Stimulated activated CD4-positive, alpha-beta T cell treated with anti-CD3 and anti-CD28 coated beads, TNF-alpha, amount 100 ng/mL, for 4 hours (primary cell): ENCODE measurements around the gene QKI.

ENCODE experiments used
- DNase-seq, 3 experiments: peaks; one replicate each; pipeline ENCODE4 v3.0.0-alpha.2; 2020; ENCODE audit warnings: low read depth in 3 of 3

QKI gene

DNA sequence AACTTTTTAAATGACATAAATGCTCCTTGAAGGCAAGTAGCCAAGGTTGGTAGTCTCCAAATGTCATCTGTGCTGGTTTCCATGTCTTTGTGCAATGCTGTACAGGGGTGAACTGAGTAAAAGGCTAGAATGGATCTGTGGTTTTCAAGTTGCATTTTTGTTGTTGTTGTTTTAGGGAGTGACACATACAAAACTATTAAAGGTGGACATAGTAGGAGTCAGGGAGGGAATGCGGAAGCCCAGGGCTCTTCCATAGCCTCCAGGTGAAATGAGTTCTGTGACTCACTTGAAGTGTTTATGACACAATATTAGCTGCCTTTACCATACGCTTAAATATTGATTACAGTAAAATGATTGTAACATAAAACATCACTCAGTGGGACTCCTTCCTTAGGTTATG, 22.5 kb upstream of the QKI start:
- no peak for DNase-seq

- DNase-seq, result no peak
Measured at GRCh38 chr6:163392533-163392932, 22.0 kb upstream of the QKI start.

GRCh38 chr6:163393923-163394322, 20.6 kb upstream of the QKI start:
- no peak for DNase-seq

DNA sequence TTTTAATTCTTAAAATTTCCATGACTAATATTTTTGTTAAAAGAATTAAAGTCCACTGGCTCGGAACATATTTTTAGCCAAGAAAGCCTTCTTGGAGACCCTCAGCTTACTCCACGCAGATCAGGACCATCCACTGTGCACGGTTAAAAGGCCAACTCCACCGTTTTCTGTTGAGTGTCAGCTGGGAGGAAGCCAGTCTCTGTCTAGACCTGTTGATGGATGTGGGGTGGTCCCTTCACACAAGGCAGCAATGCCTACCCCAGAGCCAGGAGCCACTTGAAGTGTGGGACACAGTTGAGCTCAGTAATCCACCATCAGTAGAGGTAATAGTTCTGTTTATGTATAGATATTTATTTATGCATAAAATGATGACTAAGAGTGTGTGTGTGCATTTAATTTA, 19.9 kb upstream of the QKI start:
- no peak for DNase-seq

DNA sequence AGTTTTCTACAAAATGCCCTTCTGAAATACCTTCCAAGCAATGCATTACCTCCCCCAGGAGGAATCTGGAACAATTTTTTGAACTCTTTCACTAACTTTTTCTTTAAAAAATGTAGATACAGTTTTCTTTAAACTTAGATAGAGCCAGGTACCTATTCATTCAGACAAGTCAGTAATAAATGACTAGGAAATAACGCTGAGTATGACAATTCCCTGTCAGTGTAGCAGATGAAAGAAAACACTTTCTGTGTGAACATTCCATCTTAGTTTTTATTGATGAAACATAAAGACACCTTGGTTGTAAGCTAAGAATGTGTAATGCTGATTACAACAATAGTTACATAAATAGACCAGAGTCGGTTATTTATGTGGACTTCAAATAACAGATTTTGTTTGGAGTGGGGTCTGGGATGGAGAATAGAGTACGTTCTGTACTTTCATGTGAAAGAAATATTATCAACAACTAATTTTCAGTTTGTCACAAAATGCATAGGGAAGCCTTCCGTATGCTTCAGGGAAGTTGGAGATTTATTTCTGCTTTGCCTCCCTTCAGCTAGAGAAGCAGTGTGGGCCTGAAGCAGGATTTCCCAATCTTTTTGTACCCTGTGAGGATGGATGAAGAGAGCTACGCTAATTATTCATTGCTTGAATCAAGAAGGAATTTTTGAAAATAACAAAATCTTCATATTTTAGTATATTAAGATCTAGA, 19.2 kb upstream of the QKI start:
- no peak for DNase-seq

DNA sequence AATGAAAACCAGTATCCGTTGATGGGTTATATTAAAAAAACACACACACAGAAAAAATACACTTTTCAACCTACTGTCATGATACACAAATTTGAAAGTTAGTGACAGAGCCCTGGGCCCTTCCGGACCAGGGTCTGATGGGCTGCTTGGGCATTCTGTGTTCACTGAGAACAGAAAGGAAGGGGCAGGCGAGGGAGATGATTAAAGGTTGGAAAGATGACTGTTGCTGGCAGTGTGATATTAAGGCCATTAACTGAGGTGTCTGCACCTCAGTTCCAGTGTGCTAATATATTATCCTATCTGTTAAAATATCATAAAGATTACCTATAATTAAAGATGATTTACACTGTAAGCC, 18.7 kb upstream of the QKI start:
- DNase-seq, result no peak

- DNase-seq, result no peak
Measured at GRCh38 chr6:163397326-163397725, 17.2 kb upstream of the QKI start.

- DNase-seq, result no peak
Measured at GRCh38 chr6:163398115-163398514, 16.4 kb upstream of the QKI start.

DNA sequence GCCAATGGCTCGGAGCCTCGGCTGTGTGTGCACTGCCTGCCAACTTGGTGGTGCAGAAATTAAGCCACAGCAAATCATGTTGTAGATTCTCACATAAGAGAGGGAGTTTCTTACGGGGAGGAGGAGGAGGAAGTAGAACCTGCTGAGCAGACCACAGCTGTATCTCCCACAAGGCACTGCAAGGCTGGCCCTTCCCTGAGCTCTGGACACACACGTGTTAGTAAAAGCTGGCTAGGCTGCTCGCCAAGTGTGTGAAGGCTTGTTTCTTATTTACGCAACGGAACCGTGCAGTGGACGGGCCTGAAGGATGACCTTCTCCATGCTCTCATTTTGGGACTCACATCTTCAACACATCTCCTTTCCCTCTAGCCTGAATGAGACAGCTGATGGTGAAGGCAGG, 15.7 kb upstream of the QKI start:
- no peak for DNase-seq

DNA sequence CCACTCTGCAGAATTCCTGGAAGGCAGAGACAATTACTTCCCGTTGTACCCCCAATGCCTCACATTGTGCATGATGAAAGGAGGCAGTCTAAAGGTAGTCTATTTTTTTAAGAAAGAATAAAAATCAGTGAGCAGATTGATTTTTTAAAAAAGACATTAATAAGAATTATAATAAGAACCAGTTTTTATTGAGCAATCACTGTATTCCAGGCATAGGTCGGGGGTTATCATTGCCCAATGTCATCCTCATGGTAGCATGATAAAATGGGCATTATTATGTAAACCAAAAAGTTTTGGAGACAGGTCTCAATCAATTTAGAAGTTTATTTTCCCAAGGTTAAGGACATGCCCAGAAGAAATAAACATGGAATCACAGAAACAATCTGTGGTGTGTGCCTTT, 14.0 kb upstream of the QKI start:
- no peak for DNase-seq

- no peak for DNase-seq
Measured at GRCh38 chr6:163401039-163401885, 13.3 kb upstream of the QKI start.

DNA sequence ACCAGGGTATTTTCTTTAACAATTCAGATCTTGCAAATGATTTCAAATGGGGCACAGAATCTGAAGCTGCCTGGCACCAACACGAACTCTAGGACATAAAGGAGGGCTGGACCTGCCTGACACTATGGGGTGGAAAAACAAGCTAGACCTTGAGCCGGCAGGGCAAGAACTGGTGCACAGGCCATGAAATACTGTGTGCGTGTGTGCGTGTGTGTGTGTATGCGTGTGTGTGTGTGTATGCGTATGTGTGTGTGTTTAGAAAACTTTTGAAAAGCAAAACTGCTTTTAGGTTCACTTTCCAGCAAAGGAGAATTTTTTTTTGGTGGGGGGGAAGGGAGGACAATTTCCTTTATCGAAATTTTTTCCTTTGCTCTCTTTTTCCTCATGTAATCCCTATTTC, 11.9 kb upstream of the QKI start:
- no peak for DNase-seq

DNA sequence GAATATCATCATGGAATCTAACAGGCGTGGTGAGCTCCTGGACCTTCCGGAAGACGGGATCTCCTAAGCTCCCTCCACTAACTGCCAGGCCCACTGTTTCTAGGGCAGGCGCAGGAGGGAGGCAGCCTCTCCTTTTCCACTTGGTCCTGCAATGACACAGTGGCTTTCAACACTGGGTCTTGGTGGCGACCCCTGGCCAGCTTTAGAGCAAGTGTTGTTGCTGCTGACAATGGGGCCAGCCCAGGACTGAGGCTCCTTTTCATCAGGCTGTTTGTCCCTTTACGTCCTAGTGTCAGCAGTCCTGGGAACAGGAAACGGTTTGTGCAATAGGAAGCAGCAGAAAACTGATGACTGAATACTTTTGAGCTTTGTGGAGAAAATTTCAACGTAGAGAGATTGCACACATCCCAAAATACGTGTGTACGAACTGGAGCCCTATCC, 9.7 kb upstream of the QKI start:
- no peak for DNase-seq

GRCh38 chr6:163405412-163406309, 8.9 kb upstream of the QKI start:
- DNase-seq, result no peak

GRCh38 chr6:163406366-163406765, 8.2 kb upstream of the QKI start:
- DNase-seq, result no peak

DNA sequence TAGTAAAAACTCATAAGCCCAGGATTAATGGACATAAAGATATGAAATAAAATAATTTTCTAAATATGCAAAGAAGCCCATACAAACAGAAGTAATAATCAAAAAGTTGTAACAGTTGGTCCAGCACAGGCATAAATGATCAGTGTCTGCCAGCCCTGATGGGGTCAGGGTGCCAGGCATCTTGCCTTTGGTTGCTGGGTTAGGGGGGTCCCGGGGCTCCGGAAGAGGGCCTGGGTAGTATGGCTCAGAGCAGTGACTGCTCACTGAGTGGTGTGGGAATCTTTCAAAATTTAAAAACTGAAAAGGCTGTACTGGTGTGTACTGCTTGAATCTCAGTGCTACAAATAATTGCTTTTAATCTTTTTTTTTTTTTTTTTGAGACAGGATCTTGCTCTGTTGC, 7.7 kb upstream of the QKI start:
- no peak for DNase-seq

DNA sequence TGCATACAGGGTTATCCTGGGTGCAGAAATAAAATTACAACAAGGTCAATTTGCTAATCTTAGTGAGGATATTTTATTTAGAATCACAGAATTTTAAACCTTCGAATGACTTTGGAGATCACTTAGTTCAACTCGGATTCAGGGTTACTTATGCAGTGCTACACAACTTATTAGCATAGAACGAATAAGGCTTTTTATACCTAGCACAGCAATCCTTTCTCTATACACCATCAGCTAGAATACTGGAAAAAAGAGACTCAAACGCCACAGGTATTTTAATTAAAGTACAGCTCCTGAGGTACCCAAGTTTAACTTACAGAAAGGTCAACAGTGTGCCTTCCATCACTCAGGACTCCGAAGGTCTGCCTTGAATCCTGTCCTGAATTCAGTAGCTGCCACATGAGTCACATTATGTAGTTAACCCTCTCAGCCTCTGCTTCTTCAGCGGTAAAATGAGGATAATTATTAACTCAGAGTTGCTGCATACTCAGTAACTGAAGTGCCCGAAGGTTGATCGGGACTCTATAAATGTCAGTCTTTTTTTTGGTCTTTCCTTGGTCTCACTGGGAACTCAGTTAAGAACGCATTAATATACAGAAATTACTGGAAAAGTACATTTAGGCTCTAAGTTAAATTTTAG, 6.0 kb upstream of the QKI start:
- DNase-seq, result no peak

- no peak for DNase-seq
Measured at GRCh38 chr6:163409712-163410111, 4.8 kb upstream of the QKI start.

- no peak for DNase-seq
Measured at GRCh38 chr6:163412341-163412740, 2.2 kb upstream of the QKI start.

- no peak for DNase-seq
Measured at GRCh38 chr6:163412801-163413344, 1.6 kb upstream of the QKI start.

DNA sequence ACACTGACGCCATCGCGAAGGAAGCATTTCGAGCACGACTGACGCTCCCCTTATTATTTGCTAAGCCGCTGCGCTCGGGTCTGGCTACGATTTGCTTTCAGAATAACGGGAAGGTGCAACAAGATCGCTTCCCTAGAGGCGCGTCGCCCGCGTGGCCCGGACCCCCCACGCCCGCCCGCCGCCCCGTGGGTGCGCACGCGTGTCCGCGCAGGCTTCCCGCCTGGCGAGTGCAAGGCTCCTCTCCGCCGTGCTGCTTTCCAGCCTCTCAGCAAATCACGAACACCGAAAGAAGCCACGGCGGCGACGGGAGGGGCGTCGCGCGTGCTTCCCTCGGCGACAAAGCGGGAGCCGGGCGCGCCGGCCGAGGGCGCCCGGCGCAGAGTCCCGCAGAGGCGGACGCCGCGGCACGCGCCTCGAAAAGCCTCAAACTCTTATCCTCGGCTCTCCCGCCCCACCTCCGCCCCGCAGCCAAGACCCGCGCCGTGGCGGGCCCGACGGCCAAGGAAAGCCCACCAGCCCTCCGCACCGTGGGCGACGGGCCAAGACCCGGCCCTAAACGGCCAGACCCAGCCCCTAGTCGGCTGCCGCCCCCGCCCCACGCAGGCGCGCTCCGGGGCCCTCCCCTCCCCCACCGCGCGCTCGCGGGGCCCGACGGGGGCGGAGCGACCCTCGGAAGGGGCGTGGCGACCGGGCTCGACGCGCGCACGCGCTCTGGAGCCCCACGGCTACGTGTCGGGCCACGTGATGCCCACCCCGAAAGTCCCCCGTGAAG, 987 bp upstream of the QKI start:
- DNase-seq, result peak; percentile 88 to 91 (median 88)
